Left lung (tissue), 10 donors: ENCODE results near the gene GAPDHS. TPM values are rescaled to one million over a fixed set of nuclear protein-coding genes. Genes with fewer than 3 reads are reported as not detected.

ENCODE experiments used
- ATAC-seq: fragments of 200-7000 bp; cut with Tn5 transposase; one replicate; pipeline ENCODE4 v1.9.1; 2020; ENCODE audit warnings: moderate library complexity
- DNase-seq, 4 donors: peaks; one replicate each; pipeline ENCODE4 v3.0.0-alpha.2; 2013 to 2020
- H3K27ac ChIP-seq, 2 donors: fragments of 200-600 bp; sonication (generic) in 1 of 2; one replicate each; pipeline versions ENCODE4 v1.5.0 to v1.8.0; 2020 to 2021
- H3K27me3 ChIP-seq, 2 donors: fragments of 200-600 bp; sonication (generic) in 1 of 2; one replicate each; pipeline versions ENCODE4 v1.5.0 to v1.8.0; 2020 to 2021
- H3K36me3 ChIP-seq, 2 donors: fragments of 200-600 bp; sonication (generic) in 1 of 2; one replicate each; pipeline versions ENCODE4 v1.5.0 to v1.8.0; 2020 to 2021
- H3K4me1 ChIP-seq, 2 donors: fragments of 200-600 bp; one replicate each; pipeline ENCODE4 v1.8.0; 2021
- H3K4me3 ChIP-seq, 2 donors: fragments of 200-600 bp; sonication (generic) in 1 of 2; one replicate each; pipeline versions ENCODE4 v1.5.0 to v1.8.0; 2020 to 2021; ENCODE audit warnings: mild to moderate bottlenecking in 1 of 2
- H3K9me3 ChIP-seq, 2 donors: fragments of 200-600 bp; sonication (generic) in 1 of 2; one replicate each; pipeline versions ENCODE4 v1.5.0 to v1.8.0; 2020 to 2021
- CTCF ChIP-seq, 2 donors: fragments of 200-600 bp; sonication (generic) in 1 of 2; IDR thresholded peaks; one replicate each; pipeline versions ENCODE4 v1.5.0 to v1.8.0; 2021; ENCODE audit warnings: antibody characterized with exemption in 2 of 2
- intact Hi-C, 2 donors: fragments of 100-400 bp; cut with DNase I; formaldehyde crosslinking; loops; one replicate each; pipeline versions ENCODE4 v1.11.2 to v1.14.2; 2022
- polyA plus RNA-seq, 6 donors: library from polyadenylated mRNA; unstranded; fragments of 120-200 nt; gene quantifications; one replicate each; pipeline ENCODE4 v1.2.1, GENCODE V29; 2013; ENCODE audit not compliant: insufficient read length in 6 of 6
- total RNA-seq, 2 donors: library from RNA; stranded (reverse); fragmentation: NEBNext Ultra II Directional; extraction: Animal tissue kit (Norgen Biotek cat#: 25700); gene quantifications; one replicate each; pipeline ENCODE4 v1.2.1, GENCODE V29; 2021
- donor health status: DM: no; HTN: yes; CAD: no.
- donor health status: DM: no; HTN: no; CAD: no.

The GAPDHS gene
- total and polyA plus RNA-seq, 8 donors = not detected

- no peak for TF ChIP-seq CTCF (IDR thresholded peaks at IDR 0.05)
- H3K27me3 ChIP-seq = peaks cover 0 to 63% of the 10 kb centered on the region in 2 donors
- no peak overlapping the region for H3K27ac ChIP-seq
- no peaks in the 10 kb centered on the region for H3K36me3 ChIP-seq
- intact Hi-C loops = no loop called here
- DNase-seq (no peak), ATAC-seq (no peak)
- H3K4me1 ChIP-seq = peaks cover 4 to 12% of the 10 kb centered on the region in 2 donors
- no peaks in the 10 kb centered on the region for H3K9me3 ChIP-seq
- H3K4me3 ChIP-seq = no peak overlapping the region
These were observed 1.7 kb downstream of the GAPDHS start for GRCh38 chr19:35534803-35535480.

- intact Hi-C loops = no loop called here
- Histone ChIP-seq H3K4me1 (peaks cover 0 to 4% of the 10 kb centered on the region in 2 donors), H3K4me3 (no peak overlapping the region), H3K27me3 (peaks cover 0 to 19% of the 10 kb centered on the region in 2 donors), H3K27ac (no peak overlapping the region), H3K9me3 (no peaks in the 10 kb centered on the region), H3K36me3 (no peaks in the 10 kb centered on the region)
- no peak for TF ChIP-seq CTCF (IDR thresholded peaks at IDR 0.05)
- ATAC-seq = no peak
- no peak for DNase-seq
These were observed 6.1 kb downstream of the GAPDHS start for GRCh38 chr19:35539314-35539713.

GRCh38 chr19:35539850-35540249, 6.6 kb downstream of the GAPDHS start:
- Histone ChIP-seq H3K27me3 (peaks cover 0 to 14% of the 10 kb centered on the region in 2 donors), H3K36me3 (no peaks in the 10 kb centered on the region), H3K27ac (no peak overlapping the region), H3K4me1 (peaks cover 0 to 9% of the 10 kb centered on the region in 2 donors), H3K9me3 (no peaks in the 10 kb centered on the region), H3K4me3 (no peak overlapping the region)
- ATAC-seq (no peak), DNase-seq (no peak)
- no peak for TF ChIP-seq CTCF (IDR thresholded peaks at IDR 0.05)
- intact Hi-C loops = no loop called here

GRCh38 chr19:35540356-35540927, 7.2 kb downstream of the GAPDHS start:
- Histone ChIP-seq H3K36me3 (no peaks in the 10 kb centered on the region), H3K27me3 (peaks cover 0 to 10% of the 10 kb centered on the region in 2 donors)
- TF ChIP-seq CTCF (IDR thresholded peaks at IDR 0.05) = no peak

GRCh38 chr19:35542209-35542608, 9.0 kb downstream of the GAPDHS start:
- no peak for TF ChIP-seq CTCF (IDR thresholded peaks at IDR 0.05)
- ATAC-seq = no peak

More at GRCh38 chr19:35540356-35540927, 7.2 kb downstream of the GAPDHS start:
- Histone ChIP-seq H3K4me1 (peaks cover 0 to 12% of the 10 kb centered on the region in 2 donors), H3K4me3 (no peak overlapping the region), H3K9me3 (no peaks in the 10 kb centered on the region), H3K27ac (no peak overlapping the region)
- no peak for ATAC-seq
- intact Hi-C loops = no loop called here
- no peak for DNase-seq

More at GRCh38 chr19:35542209-35542608, 9.0 kb downstream of the GAPDHS start:
- no peaks in the 10 kb centered on the region for H3K9me3 ChIP-seq
- no peak overlapping the region for H3K4me3 ChIP-seq
- no peak for DNase-seq
- no peaks in the 10 kb centered on the region for H3K36me3 ChIP-seq
- H3K27me3 ChIP-seq = no peaks in the 10 kb centered on the region
- no peak overlapping the region for H3K27ac ChIP-seq
- intact Hi-C loops = no loop called here
- H3K4me1 ChIP-seq = peaks cover 9 to 23% of the 10 kb centered on the region in 2 donors
